DOHH2 (cell line): ENCODE measurements around the gene PAM.

ENCODE experiments used
- H3F3A ChIP-seq: fragments of 200-600 bp; sonication (generic), shearing (Covaris generic); 2 replicates; pipeline ENCODE4 v1.6.0; 2016; ENCODE audit warnings: antibody characterized with exemption, mild to moderate bottlenecking; ENCODE audit not compliant: control insufficient read depth, insufficient read depth
- H3K27ac ChIP-seq: fragments of 200-600 bp; sonication (generic); 2 replicates; pipeline ENCODE4 v1.5.1; 2014; ENCODE audit warnings: low read depth, mild to moderate bottlenecking, low read length, moderate library complexity
- H3K27me3 ChIP-seq: fragments of 200-600 bp; sonication (generic); 2 replicates; pipeline ENCODE4 v1.6.1; 2014; ENCODE audit warnings: mild to moderate bottlenecking, low read length, mixed read lengths; ENCODE audit not compliant: control insufficient read depth
- H3K36me3 ChIP-seq: fragments of 200-600 bp; sonication (generic); 2 replicates; pipeline ENCODE4 v1.6.1; 2014; ENCODE audit warnings: mild to moderate bottlenecking, low read length, moderate library complexity, mixed read lengths; ENCODE audit not compliant: control insufficient read depth
- H3K4me1 ChIP-seq: fragments of 200-600 bp; sonication (generic); 2 replicates; pipeline ENCODE4 v1.6.1; 2014; ENCODE audit warnings: mild to moderate bottlenecking, low read length, mixed read lengths; ENCODE audit not compliant: control insufficient read depth
- H3K4me2 ChIP-seq: fragments of 200-600 bp; sonication (generic); 2 replicates; pipeline ENCODE4 v1.6.0; 2014; ENCODE audit warnings: mild to moderate bottlenecking, low read length, moderate library complexity
- H3K4me3 ChIP-seq: fragments of 200-600 bp; sonication (generic); 2 replicates; pipeline ENCODE4 v1.5.1; 2014; ENCODE audit warnings: mild to moderate bottlenecking, low read length, mixed read lengths
- H3K79me2 ChIP-seq: fragments of 200-600 bp; sonication (generic); 2 replicates; pipeline ENCODE4 v1.6.1; 2014; ENCODE audit warnings: mild to moderate bottlenecking, low read length, mixed read lengths; ENCODE audit not compliant: control insufficient read depth
- H3K9me2 ChIP-seq: fragments of 200-600 bp; sonication (generic); replicated peaks from 2 replicates; pipeline ENCODE4 v1.6.1; 2014; ENCODE audit warnings: mild to moderate bottlenecking, low read length, mixed read lengths; ENCODE audit not compliant: control insufficient read depth
- H3K9me3 ChIP-seq: fragments of 200-600 bp; sonication (generic); 2 replicates; pipeline ENCODE4 v1.6.1; 2014; ENCODE audit warnings: antibody characterized with exemption, low read length, mixed read lengths; ENCODE audit not compliant: control insufficient read depth, insufficient read depth
- H4K20me1 ChIP-seq: fragments of 200-600 bp; sonication (generic); 2 replicates; pipeline ENCODE4 v1.6.0; 2014; ENCODE audit warnings: low read depth, mild to moderate bottlenecking, antibody characterized with exemption, low read length, moderate library complexity; ENCODE audit not compliant: control insufficient read depth, insufficient read depth
- EZH2phosphoT487 ChIP-seq: fragments of 200-600 bp; sonication (generic); IDR thresholded peaks from 2 replicates; pipeline ENCODE4 v1.6.1; 2017; ENCODE audit warnings: borderline replicate concordance, mild to moderate bottlenecking, antibody characterized with exemption, low read length, moderate library complexity, mixed read lengths
- TF ChIP-seq, protein P1 (sequence below): fragments of 200-600 bp; sonication (generic); IDR thresholded peaks from one replicate; pipeline ENCODE4 v1.5.1; 2014; ENCODE audit warnings: antibody characterized with exemption, mild to moderate bottlenecking, low read depth, low read length; ENCODE audit not compliant: poor library complexity, severe bottlenecking

The PAM gene

DNA sequence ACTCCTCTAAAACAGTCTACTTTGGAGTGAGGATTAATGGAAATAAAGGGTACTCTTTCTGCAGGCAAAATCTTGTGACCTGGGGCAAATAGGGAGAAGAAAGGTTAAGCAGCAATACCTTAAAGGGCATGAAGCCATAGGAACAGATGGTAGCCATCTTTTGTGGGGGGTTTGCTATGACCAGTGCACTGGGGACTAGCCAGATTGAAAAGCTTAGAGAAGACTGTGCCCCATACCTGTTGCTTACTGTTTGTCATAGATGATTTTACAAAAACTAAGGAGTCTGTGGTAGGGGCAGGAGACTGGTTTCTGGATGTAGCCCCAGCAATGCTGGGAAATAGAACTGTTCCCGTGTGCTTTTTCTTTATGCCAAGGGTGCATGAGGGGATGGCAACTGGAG, 58.6 kb downstream of the PAM start:
- no peaks in the 10 kb centered on the region for H3K9me2 ChIP-seq
- no peak overlapping the region for H3K27ac ChIP-seq
- H3K4me2 ChIP-seq, result no peak overlapping the region
- TF ChIP-seq, protein P1, sequence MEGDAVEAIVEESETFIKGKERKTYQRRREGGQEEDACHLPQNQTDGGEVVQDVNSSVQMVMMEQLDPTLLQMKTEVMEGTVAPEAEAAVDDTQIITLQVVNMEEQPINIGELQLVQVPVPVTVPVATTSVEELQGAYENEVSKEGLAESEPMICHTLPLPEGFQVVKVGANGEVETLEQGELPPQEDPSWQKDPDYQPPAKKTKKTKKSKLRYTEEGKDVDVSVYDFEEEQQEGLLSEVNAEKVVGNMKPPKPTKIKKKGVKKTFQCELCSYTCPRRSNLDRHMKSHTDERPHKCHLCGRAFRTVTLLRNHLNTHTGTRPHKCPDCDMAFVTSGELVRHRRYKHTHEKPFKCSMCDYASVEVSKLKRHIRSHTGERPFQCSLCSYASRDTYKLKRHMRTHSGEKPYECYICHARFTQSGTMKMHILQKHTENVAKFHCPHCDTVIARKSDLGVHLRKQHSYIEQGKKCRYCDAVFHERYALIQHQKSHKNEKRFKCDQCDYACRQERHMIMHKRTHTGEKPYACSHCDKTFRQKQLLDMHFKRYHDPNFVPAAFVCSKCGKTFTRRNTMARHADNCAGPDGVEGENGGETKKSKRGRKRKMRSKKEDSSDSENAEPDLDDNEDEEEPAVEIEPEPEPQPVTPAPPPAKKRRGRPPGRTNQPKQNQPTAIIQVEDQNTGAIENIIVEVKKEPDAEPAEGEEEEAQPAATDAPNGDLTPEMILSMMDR, result no peak
- TF ChIP-seq EZH2phosphoT487, result no peak
- H3K4me3 ChIP-seq, result no peak overlapping the region
- H3K27me3 ChIP-seq, result no peaks in the 10 kb centered on the region
- no peaks in the 10 kb centered on the region for H3F3A ChIP-seq
- H3K79me2 ChIP-seq, result no peaks in the 10 kb centered on the region
- no peaks in the 10 kb centered on the region for H3K36me3 ChIP-seq
- no peaks in the 10 kb centered on the region for H4K20me1 ChIP-seq
- 0 out of 2 replicates have a peak, but pooled peaks cover 9% of the 10 kb centered on the region for H3K4me1 ChIP-seq
- H3K9me3 ChIP-seq, result no peaks in the 10 kb centered on the region

DNA sequence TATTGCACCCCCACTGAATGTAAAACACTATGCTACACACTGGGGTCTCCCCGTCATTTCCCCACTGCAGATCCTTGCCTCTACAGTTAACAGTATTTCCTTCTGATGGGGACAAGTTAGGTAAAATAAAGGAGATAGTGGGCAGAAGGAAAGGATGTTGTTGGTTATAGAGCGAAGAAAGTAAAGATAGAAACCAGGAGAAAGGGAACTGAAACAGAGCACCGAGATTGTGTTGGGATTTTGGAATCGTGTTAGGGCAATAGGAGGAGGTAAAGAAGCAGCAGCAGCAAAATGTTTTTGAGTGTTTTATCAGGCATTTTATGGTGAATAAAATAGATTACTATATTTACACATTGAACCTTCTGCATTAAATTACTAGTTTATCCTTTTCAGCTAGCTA, 60.0 kb downstream of the PAM start:
- no peaks in the 10 kb centered on the region for H3F3A ChIP-seq
- H3K9me2 ChIP-seq, result no peaks in the 10 kb centered on the region
- 0 out of 2 replicates have a peak, but pooled peaks cover 9% of the 10 kb centered on the region for H3K4me1 ChIP-seq
- no peaks in the 10 kb centered on the region for H3K79me2 ChIP-seq
- H3K4me2 ChIP-seq, result no peak overlapping the region
- no peak overlapping the region for H3K27ac ChIP-seq
- H3K4me3 ChIP-seq, result no peak overlapping the region
- TF ChIP-seq EZH2phosphoT487, result no peak
- TF ChIP-seq, protein P1, result no peak
- H3K9me3 ChIP-seq, result no peaks in the 10 kb centered on the region
- no peaks in the 10 kb centered on the region for H4K20me1 ChIP-seq
- H3K36me3 ChIP-seq, result no peaks in the 10 kb centered on the region
- H3K27me3 ChIP-seq, result no peaks in the 10 kb centered on the region

DNA sequence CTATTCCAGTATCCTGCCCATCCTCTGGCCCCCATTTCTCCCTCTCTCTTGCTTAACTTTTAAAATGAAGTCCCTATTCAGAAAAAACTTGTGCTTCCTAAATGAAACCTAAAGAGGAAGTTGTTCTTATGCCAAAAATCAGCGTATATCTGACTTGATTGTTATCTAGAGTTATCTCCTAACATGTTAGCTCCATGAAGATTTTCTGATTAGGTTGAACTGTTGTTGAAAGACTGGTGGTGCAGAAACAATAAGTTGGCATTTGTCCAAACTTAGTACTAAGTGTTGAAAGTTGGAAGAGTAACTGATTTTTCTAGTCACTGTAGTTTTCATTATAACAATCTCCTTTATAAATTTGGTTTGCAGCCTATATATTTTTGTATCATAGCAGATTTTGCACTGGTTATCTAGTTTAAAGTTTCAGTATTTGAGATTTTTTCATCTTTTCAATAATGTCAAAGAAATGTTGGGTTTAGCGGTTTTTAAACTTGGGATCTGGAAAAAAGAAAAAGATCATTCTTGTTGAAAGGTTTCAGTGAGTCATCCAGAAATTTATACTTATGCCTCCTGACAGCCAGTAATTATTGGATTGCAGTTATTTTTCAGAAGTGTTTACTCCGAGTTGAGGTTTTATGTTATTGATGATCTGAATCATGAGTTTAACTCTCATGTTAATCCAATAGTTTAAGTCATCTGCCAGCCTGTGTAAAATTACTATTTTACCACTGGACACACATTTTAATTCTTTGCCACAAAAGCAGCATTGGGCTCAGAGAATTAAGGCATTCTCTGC, 60.6 kb downstream of the PAM start:
- Histone ChIP-seq H3K36me3 (no peaks in the 10 kb centered on the region), H4K20me1 (no peaks in the 10 kb centered on the region), H3K4me3 (no peak overlapping the region), H3K9me2 (no peaks in the 10 kb centered on the region), H3K4me1 (0 out of 2 replicates have a peak, but pooled peaks cover 9% of the 10 kb centered on the region), H3K27me3 (no peaks in the 10 kb centered on the region), H3F3A (no peaks in the 10 kb centered on the region), H3K4me2 (no peak overlapping the region), H3K79me2 (no peaks in the 10 kb centered on the region), H3K9me3 (no peaks in the 10 kb centered on the region), H3K27ac (no peak overlapping the region)
- TF ChIP-seq EZH2phosphoT487, result no peak
- TF ChIP-seq, protein P1, result no peak
